ENCODE results near the gene TNFRSF6B.

TNFRSF6B gene

GRCh38 chr20:63738687-63739129 is 42.3 kb downstream of the TNFRSF6B start:
- TF ChIP-seq REST (IDR thresholded peaks at IDR 0.05; ENCODE audit: insufficient replicate concordance, low read depth): no peak
- TF ChIP-seq POLR2AphosphoS5 (IDR thresholded peaks at IDR 0.05; ENCODE audit: low read depth): no peak
- TF ChIP-seq SPI1 (IDR thresholded peaks at IDR 0.05; ENCODE audit: borderline replicate concordance, low read depth): no peak
- TF ChIP-seq GABPA (IDR thresholded peaks at IDR 0.05; ENCODE audit: low read depth): no peak
- TF ChIP-seq, protein P1, sequence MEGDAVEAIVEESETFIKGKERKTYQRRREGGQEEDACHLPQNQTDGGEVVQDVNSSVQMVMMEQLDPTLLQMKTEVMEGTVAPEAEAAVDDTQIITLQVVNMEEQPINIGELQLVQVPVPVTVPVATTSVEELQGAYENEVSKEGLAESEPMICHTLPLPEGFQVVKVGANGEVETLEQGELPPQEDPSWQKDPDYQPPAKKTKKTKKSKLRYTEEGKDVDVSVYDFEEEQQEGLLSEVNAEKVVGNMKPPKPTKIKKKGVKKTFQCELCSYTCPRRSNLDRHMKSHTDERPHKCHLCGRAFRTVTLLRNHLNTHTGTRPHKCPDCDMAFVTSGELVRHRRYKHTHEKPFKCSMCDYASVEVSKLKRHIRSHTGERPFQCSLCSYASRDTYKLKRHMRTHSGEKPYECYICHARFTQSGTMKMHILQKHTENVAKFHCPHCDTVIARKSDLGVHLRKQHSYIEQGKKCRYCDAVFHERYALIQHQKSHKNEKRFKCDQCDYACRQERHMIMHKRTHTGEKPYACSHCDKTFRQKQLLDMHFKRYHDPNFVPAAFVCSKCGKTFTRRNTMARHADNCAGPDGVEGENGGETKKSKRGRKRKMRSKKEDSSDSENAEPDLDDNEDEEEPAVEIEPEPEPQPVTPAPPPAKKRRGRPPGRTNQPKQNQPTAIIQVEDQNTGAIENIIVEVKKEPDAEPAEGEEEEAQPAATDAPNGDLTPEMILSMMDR (IDR thresholded peaks at IDR 0.05; ENCODE audit: insufficient read depth, low read length): no peak
- Histone ChIP-seq H3K27me3 (ENCODE audit: insufficient read depth, poor library complexity, severe bottlenecking) (no peaks in the 10 kb centered on the region), H3K27ac (replicated peaks) (no peak overlapping the region), H3K4me3 (replicated peaks; ENCODE audit: insufficient read depth, low read length) (no peak overlapping the region)
- no peak for DNase-seq (ENCODE audit: low read depth in 1 of 2, low spot score in 1 of 2)

GRCh38 chr20:63739130-63740069 is 42.9 kb downstream of the TNFRSF6B start, which contains the start of gene SLC2A4RG:
TSS of gene SLC2A4RG (plus strand) at chr20:63739776. CDS start at chr20:63739913, 137 bp downstream.
- TF ChIP-seq REST (IDR thresholded peaks at IDR 0.05; ENCODE audit: insufficient replicate concordance, low read depth) (no peak), SPI1 (IDR thresholded peaks at IDR 0.05; ENCODE audit: borderline replicate concordance, low read depth) (no peak), GABPA (IDR thresholded peaks at IDR 0.05; ENCODE audit: low read depth) (no peak), POLR2AphosphoS5 (IDR thresholded peaks at IDR 0.05; ENCODE audit: low read depth) (no peak)
- TF ChIP-seq, protein P1 (IDR thresholded peaks at IDR 0.05; ENCODE audit: insufficient read depth, low read length): no peak
- H3K27ac ChIP-seq (replicated peaks): peak within 1 kb of the TSS; percentile 81
- DNase-seq (ENCODE audit: low read depth in 1 of 2, low spot score in 1 of 2): peak; percentile 45 to 63
- H3K27me3 ChIP-seq (ENCODE audit: insufficient read depth, poor library complexity, severe bottlenecking): no peaks in the 10 kb centered on the region
- peak within 1 kb of the TSS; percentile 67 for H3K4me3 ChIP-seq (replicated peaks; ENCODE audit: insufficient read depth, low read length)

GRCh38 chr20:63740070-63740626 is 43.7 kb downstream of the TNFRSF6B start:
- Histone ChIP-seq H3K27me3 (ENCODE audit: insufficient read depth, poor library complexity, severe bottlenecking) (no peaks in the 10 kb centered on the region), H3K27ac (replicated peaks) (peak overlapping the region; percentile 81), H3K4me3 (replicated peaks; ENCODE audit: insufficient read depth, low read length) (peak overlapping the region; percentile 67)
- TF ChIP-seq SPI1 (IDR thresholded peaks at IDR 0.05; ENCODE audit: borderline replicate concordance, low read depth) (no peak), REST (IDR thresholded peaks at IDR 0.05; ENCODE audit: insufficient replicate concordance, low read depth) (no peak), POLR2AphosphoS5 (IDR thresholded peaks at IDR 0.05; ENCODE audit: low read depth) (no peak), GABPA (IDR thresholded peaks at IDR 0.05; ENCODE audit: low read depth) (no peak)
- TF ChIP-seq, protein P1 (IDR thresholded peaks at IDR 0.05; ENCODE audit: insufficient read depth, low read length): no peak
- peak; percentile 38 to 52 for DNase-seq (ENCODE audit: low read depth in 1 of 2, low spot score in 1 of 2)
